GM19455 (cell line): ENCODE measurements around the gene TTC29.
A peak's percentile ranks its signal among the peaks of the same experiment; 100 is the strongest.

Source experiments
- ATAC-seq: cut with Tn5 transposase; IDR thresholded peaks from one replicate; pipeline ENCODE4 v1.9.1; 2021; ENCODE audit not compliant: unreplicated experiment

Gene TTC29, protein sequence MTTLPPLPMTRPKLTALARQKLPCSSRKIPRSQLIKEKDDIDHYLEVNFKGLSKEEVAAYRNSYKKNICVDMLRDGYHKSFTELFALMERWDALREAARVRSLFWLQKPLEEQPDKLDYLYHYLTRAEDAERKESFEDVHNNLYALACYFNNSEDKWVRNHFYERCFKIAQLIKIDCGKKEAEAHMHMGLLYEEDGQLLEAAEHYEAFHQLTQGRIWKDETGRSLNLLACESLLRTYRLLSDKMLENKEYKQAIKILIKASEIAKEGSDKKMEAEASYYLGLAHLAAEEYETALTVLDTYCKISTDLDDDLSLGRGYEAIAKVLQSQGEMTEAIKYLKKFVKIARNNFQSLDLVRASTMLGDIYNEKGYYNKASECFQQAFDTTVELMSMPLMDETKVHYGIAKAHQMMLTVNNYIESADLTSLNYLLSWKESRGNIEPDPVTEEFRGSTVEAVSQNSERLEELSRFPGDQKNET

GRCh38 chr4:146945556-146946374 is at the start of gene TTC29:
TTC29 (minus strand) TSS chr4:146945864; CDS start chr4:146939895, 5,969 bp downstream.
- ATAC-seq: peak; percentile 100

DNA sequence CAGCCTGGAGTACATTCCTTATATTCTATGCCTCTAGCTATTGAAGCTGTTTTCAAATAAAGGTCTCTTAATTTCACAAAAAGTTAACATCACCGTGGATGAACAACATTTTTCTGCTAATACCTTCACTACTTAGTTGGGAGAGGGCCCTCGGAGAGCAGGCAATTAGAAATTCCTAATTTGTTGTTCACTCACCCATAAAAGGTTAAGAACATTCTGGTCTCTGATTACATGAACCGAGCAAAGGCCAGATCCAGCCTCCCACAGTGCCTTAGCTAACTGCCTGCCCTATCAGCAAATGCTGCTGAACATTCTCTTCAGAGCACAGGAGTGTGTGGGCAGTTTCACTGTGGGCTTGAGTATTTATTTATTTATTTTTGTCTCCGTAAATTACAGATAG is 36.0 kb upstream of the TTC29 start:
- no peak for ATAC-seq

DNA sequence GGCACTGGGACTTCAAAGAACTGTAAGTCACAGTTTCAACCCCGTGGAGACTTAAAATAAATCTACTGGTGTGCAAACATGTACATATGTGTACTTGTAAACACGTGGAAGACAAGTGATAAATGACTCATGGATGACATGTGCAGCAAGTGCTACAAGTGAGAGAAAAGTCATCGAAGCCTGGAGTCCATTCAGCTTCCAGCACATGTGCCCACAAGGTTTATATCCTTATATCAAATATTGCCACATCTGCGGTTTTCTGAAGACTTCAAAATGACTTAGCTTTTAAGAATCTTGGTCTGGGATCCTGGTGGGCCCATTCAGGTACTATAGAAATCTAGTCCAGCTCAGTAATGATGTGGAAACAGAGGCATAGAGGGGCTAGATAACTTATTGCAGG is 33.0 kb upstream of the TTC29 start:
- no peak for ATAC-seq

- no peak for ATAC-seq
Observed at GRCh38 chr4:146976145-146976544, 30.5 kb upstream of the TTC29 start.

GRCh38 chr4:146975527-146975926 is 29.9 kb upstream of the TTC29 start:
- ATAC-seq: no peak

GRCh38 chr4:146975036-146975435 is 29.4 kb upstream of the TTC29 start:
- no peak for ATAC-seq

DNA sequence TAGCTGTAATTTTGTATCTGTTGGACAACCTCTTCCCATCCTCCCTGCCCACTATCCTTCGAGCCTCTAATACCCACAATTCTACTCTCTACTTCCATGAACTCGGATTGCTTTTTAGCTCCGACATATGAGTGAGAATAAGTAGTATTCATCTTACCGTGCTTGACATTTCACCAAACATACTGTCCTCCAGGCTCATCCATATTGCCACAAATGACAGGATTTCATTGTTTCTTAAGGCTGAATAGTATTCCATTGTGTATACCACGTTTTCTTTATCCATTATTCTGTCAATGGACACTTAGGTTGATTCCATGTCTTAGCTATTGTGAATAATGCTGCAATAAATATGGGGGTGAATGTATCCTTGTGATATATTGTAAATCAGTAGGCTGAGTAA is 26.4 kb upstream of the TTC29 start:
- no peak for ATAC-seq

- no peak for ATAC-seq
Observed at GRCh38 chr4:146969126-146969525, 23.5 kb upstream of the TTC29 start.

DNA sequence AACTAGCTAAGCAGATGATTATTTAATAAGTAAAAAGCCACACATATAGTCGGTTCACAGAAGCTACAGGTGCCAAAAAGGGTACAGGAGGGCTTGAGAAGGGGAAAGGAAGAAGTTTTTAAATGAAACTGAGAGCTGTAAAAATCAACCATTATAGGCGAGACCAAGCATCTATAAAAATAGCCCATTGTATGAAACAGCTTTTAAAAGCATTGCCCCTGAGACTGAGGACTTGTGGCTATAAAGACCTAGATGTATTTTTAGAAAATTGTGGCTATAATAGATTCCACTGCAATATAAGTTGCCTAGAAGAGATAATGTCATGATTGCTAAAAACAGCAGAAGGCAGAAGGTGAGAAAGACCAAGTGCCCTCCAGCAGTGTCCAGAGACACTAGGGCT is 15.0 kb upstream of the TTC29 start:
- ATAC-seq: no peak

- no peak for ATAC-seq
Observed at GRCh38 chr4:146959692-146960091, 14.0 kb upstream of the TTC29 start.

DNA sequence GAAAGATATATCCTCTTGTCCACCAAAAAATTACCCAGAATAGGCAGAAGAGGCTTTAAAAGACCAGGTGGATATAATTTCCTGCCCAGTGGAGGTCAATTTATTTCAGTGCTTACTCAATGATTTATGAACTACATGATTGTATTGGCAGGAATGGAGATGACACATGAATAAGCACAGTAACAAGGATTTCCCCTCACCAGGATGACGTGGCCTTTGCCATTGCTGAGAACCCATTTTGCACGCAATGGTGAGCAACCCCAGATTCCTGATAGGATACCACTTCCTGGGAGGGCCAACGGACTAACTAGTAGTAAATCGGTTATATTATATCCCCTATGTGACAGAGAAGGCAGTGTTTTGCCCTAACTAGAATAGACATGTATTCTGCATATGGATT is 11.6 kb upstream of the TTC29 start:
- ATAC-seq: no peak

- no peak for ATAC-seq
Observed at GRCh38 chr4:146952896-146953295, 7.2 kb upstream of the TTC29 start.

GRCh38 chr4:146949559-146949958 is 3.9 kb upstream of the TTC29 start:
- no peak for ATAC-seq

- no peak for ATAC-seq
Observed at GRCh38 chr4:146943691-146944375, 1.8 kb downstream of the TTC29 start.

DNA sequence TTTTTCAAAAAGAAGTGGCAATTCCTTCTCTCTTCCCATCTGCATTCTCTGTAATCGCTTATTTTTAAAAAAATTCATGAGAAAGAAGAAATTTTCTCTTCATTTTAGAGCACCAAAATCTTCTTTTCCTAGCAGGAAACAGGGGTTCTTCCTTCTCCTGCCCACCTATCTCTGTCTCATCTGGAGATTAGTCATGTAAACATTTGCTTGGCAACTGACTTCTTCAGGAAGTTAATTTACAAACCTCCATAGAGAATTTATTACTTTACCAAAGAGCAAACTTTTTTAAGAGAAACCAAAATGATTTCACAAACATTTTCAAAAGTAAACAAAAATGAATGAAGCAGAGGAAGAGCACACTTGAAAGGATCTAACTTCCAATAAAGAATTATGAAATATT is 13.5 kb downstream of the TTC29 start:
- no peak for ATAC-seq

- no peak for ATAC-seq
Observed at GRCh38 chr4:146930673-146931072, 15.0 kb downstream of the TTC29 start.

GRCh38 chr4:146927695-146928094 is 18.0 kb downstream of the TTC29 start:
- no peak for ATAC-seq

- ATAC-seq: no peak
Observed at GRCh38 chr4:146916479-146917076, 29.1 kb downstream of the TTC29 start.

GRCh38 chr4:146915132-146915531 is 30.5 kb downstream of the TTC29 start:
- ATAC-seq: no peak

GRCh38 chr4:146900295-146900694 is 45.4 kb downstream of the TTC29 start:
- no peak for ATAC-seq

GRCh38 chr4:146890301-146890700 is 55.4 kb downstream of the TTC29 start:
- no peak for ATAC-seq
